HG03354 (cell line): ENCODE measurements around the gene RPL15.
"Not testable (repeated sequence)": the region's sequence is repeated elsewhere in the genome, so short reads cannot be mapped to it uniquely, and the experiment has no call there.

ENCODE experiments used
- ATAC-seq: cut with Tn5 transposase; IDR thresholded peaks from one replicate; pipeline ENCODE4 v1.9.1; 2021; ENCODE audit warnings: mild to moderate bottlenecking; ENCODE audit not compliant: unreplicated experiment, poor library complexity, severe bottlenecking

Gene RPL15

GRCh38 chr3:23916886-23917678 is at the start of gene RPL15, which contains the start of gene NKIRAS1:
Gene RPL15, plus strand, starts transcription at chr3:23917132. Its CDS starts 728 bp downstream, at chr3:23917860.
Gene NKIRAS1, minus strand, starts transcription at chr3:23916990. Its CDS starts 6,086 bp downstream, at chr3:23910904.
- ATAC-seq: peak; percentile 94

- no peak for ATAC-seq
Observed at GRCh38 chr3:23867400-23867799, 49.5 kb upstream of the RPL15 start.

GRCh38 chr3:23867838-23868237 is 49.1 kb upstream of the RPL15 start:
- ATAC-seq: no peak

- no peak for ATAC-seq
Observed at GRCh38 chr3:23869977-23870662, 46.8 kb upstream of the RPL15 start.

- not testable (repeated sequence) for ATAC-seq
Observed at GRCh38 chr3:23870663-23871043, 46.3 kb upstream of the RPL15 start.

- not testable (repeated sequence) for ATAC-seq
Observed at GRCh38 chr3:23871361-23871760, 45.6 kb upstream of the RPL15 start.

GRCh38 chr3:23872330-23872729 is 44.6 kb upstream of the RPL15 start:
- ATAC-seq: no peak

- no peak for ATAC-seq
Observed at GRCh38 chr3:23873941-23874340, 43.0 kb upstream of the RPL15 start.

- no peak for ATAC-seq
Observed at GRCh38 chr3:23874359-23875112, 42.4 kb upstream of the RPL15 start.

- no peak for ATAC-seq
Observed at GRCh38 chr3:23875113-23875725, 41.7 kb upstream of the RPL15 start.

GRCh38 chr3:23876923-23877322 is 40.0 kb upstream of the RPL15 start:
- ATAC-seq: no peak

GRCh38 chr3:23877329-23877980 is 39.5 kb upstream of the RPL15 start:
- no peak for ATAC-seq

- no peak for ATAC-seq
Observed at GRCh38 chr3:23879485-23879884, 37.4 kb upstream of the RPL15 start.

GRCh38 chr3:23880703-23881339 is 36.1 kb upstream of the RPL15 start:
- no peak for ATAC-seq

GRCh38 chr3:23881993-23882392 is 34.9 kb upstream of the RPL15 start:
- ATAC-seq: not testable (repeated sequence)

- no peak for ATAC-seq
Observed at GRCh38 chr3:23882487-23882918, 34.4 kb upstream of the RPL15 start.

- no peak for ATAC-seq
Observed at GRCh38 chr3:23884481-23884880, 32.5 kb upstream of the RPL15 start.

- no peak for ATAC-seq
Observed at GRCh38 chr3:23885210-23885609, 31.7 kb upstream of the RPL15 start.

- no peak for ATAC-seq
Observed at GRCh38 chr3:23886311-23886710, 30.6 kb upstream of the RPL15 start.
